ENCODE data around the gene NANOS3.
"Not testable (repeated sequence)": the region's sequence is repeated elsewhere in the genome, so short reads cannot be mapped to it uniquely, and the experiment has no call there.

NANOS3 gene

GRCh38 chr19:13920940-13921747 lies 44.2 kb downstream of the NANOS3 start:
- DNase-seq (ENCODE audit: low read depth) = no peak

- not testable (repeated sequence) for DNase-seq (ENCODE audit: low read depth)
Measured at GRCh38 chr19:13922118-13922517, 45.2 kb downstream of the NANOS3 start.

GRCh38 chr19:13923194-13923987 lies 46.5 kb downstream of the NANOS3 start:
- no peak for DNase-seq (ENCODE audit: low read depth)

- no peak for DNase-seq (ENCODE audit: low read depth)
Measured at GRCh38 chr19:13926010-13926409, 49.1 kb downstream of the NANOS3 start.

GRCh38 chr19:13926715-13927114 lies 49.8 kb downstream of the NANOS3 start:
- DNase-seq (ENCODE audit: low read depth) = no peak

- no peak for DNase-seq (ENCODE audit: low read depth)
Measured at GRCh38 chr19:13929340-13929739, 52.4 kb downstream of the NANOS3 start.

- DNase-seq (ENCODE audit: low read depth) = no peak
Measured at GRCh38 chr19:13929956-13930355, 53.0 kb downstream of the NANOS3 start.

All from GM04503 (cell line).